WTC11 (cell line): ENCODE results near the gene ABLIM3. TPM values are rescaled to one million over a fixed set of nuclear protein-coding genes. Genes with fewer than 3 reads are reported as not detected.
A peak's percentile ranks its signal among the peaks of the same experiment; 100 is the strongest.
"Not testable (repeated sequence)": the region's sequence is repeated elsewhere in the genome, so short reads cannot be mapped to it uniquely, and the experiment has no call there.

Experiments used
- ATAC-seq: fragments of 200-7000 bp; cut with Tn5 transposase; 2 replicates; pipeline ENCODE4 v1.10.0; 2021; ENCODE audit warnings: mild to moderate bottlenecking, moderate library complexity
- CTCF ChIA-PET: fragments of 300-600 bp; sonication (Branson Sonifier 250); formaldehyde crosslinking; loops from one replicate; lab custom pipeline; 2021; ENCODE audit warnings: antibody characterized with exemption; lab: Charles Lee
- POLR2A ChIA-PET: fragments of 350-600 bp; sonication (Branson Sonifier 250); formaldehyde crosslinking; loops from one replicate; lab custom pipeline; 2021; ENCODE audit warnings: antibody characterized with exemption; lab: Charles Lee
- DNase-seq: peaks from one replicate; pipeline ENCODE4 v3.0.0; 2021; ENCODE audit warnings: low spot score
- H3K27ac Mint-ChIP-seq: 2 replicates; pipeline ENCODE4 v1.8.0; 2021; ENCODE audit warnings: mixed read lengths
- H3K27me3 Mint-ChIP-seq: 2 replicates; pipeline ENCODE4 v1.8.0; 2021; ENCODE audit warnings: low read depth, mild to moderate bottlenecking, moderate library complexity, mixed read lengths
- H3K36me3 Mint-ChIP-seq: 2 replicates; pipeline ENCODE4 v1.8.0; 2021; ENCODE audit warnings: mixed read lengths
- H3K4me1 Mint-ChIP-seq: 2 replicates; pipeline ENCODE4 v1.8.0; 2022; ENCODE audit warnings: mixed read lengths
- H3K4me3 Mint-ChIP-seq: 2 replicates; pipeline ENCODE4 v1.8.0; 2021; ENCODE audit warnings: mild to moderate bottlenecking, moderate library complexity, mixed read lengths
- H3K9me3 Mint-ChIP-seq: 2 replicates; pipeline ENCODE4 v1.8.0; 2021; ENCODE audit warnings: mixed read lengths
- ESRRA ChIP-seq: sonication (generic); formaldehyde crosslinking; IDR thresholded peaks from 2 replicates; pipeline ENCODE4 v1.8.1; 2022; ENCODE audit warnings: mild to moderate bottlenecking, missing genetic modification reagents, borderline replicate concordance
- KAT7 ChIP-seq: sonication (generic); formaldehyde crosslinking; IDR thresholded peaks from 2 replicates; pipeline ENCODE4 v1.8.1; 2023; ENCODE audit warnings: missing genetic modification reagents, mild to moderate bottlenecking, borderline replicate concordance
- NFE2L1 ChIP-seq: sonication (generic); formaldehyde crosslinking; IDR thresholded peaks from 2 replicates; pipeline ENCODE4 v1.8.1; 2023; ENCODE audit warnings: missing genetic modification reagents
- NFYB ChIP-seq: sonication (generic); formaldehyde crosslinking; conservative IDR thresholded peaks from 2 replicates; pipeline ENCODE4 v1.8.0; 2022; ENCODE audit warnings: low read depth, missing genetic modification reagents
- RELA ChIP-seq: sonication (generic); formaldehyde crosslinking; IDR thresholded peaks from 2 replicates; pipeline ENCODE4 v1.8.1; 2022; ENCODE audit warnings: missing genetic modification reagents, mild to moderate bottlenecking, borderline replicate concordance
- SMAD3 ChIP-seq: sonication (generic); formaldehyde crosslinking; IDR thresholded peaks from 2 replicates; pipeline ENCODE4 v1.8.0; 2022; ENCODE audit warnings: missing genetic modification reagents, mild to moderate bottlenecking, borderline replicate concordance
- SP1 ChIP-seq: sonication (generic); formaldehyde crosslinking; conservative IDR thresholded peaks from 2 replicates; pipeline ENCODE4 v1.8.1; 2022; ENCODE audit warnings: missing genetic modification reagents
- ZBTB21 ChIP-seq: sonication (generic); formaldehyde crosslinking; IDR thresholded peaks from 2 replicates; pipeline ENCODE4 v1.8.1; 2023; ENCODE audit warnings: mild to moderate bottlenecking, missing genetic modification reagents, borderline replicate concordance
- total RNA-seq: library from RNA; stranded (reverse); gene quantifications from 3 replicates; pipeline ENCODE4 v1.2.3, GENCODE V29; 2021
- TF ChIP-seq, protein P1 (sequence below): fragments of 250-450 bp; sonication (Bioruptor Pico); IDR thresholded peaks from 2 replicates; pipeline ENCODE4 v1.8.0; 2021; ENCODE audit warnings: mild to moderate bottlenecking
- TF ChIP-seq, protein P2 (sequence below): sonication (generic); formaldehyde crosslinking; conservative IDR thresholded peaks from 2 replicates; pipeline ENCODE4 v1.8.1; 2023; ENCODE audit warnings: mild to moderate bottlenecking, low read depth, missing genetic modification reagents, moderate library complexity
- TF ChIP-seq, protein P3 (sequence below): fragments of 250-450 bp; sonication (Bioruptor Pico); IDR thresholded peaks from 2 replicates; pipeline ENCODE4 v1.9.0; 2021; ENCODE audit warnings: moderate library complexity, mild to moderate bottlenecking, inconsistent platforms, borderline replicate concordance
- TF ChIP-seq, protein P4 (sequence below): sonication (generic); formaldehyde crosslinking; IDR thresholded peaks from 2 replicates; pipeline ENCODE4 v1.8.0; 2023; ENCODE audit warnings: missing genetic modification reagents
- TF ChIP-seq, protein P5 (sequence below): sonication (generic); formaldehyde crosslinking; IDR thresholded peaks from 2 replicates; pipeline ENCODE4 v1.8.1; 2023; ENCODE audit warnings: mild to moderate bottlenecking, missing genetic modification reagents, moderate library complexity
- TF ChIP-seq, protein P6 (sequence below): fragments of 250-450 bp; sonication (Bioruptor Pico); IDR thresholded peaks from 2 replicates; pipeline ENCODE4 v2.1.2; 2022; ENCODE audit warnings: mild to moderate bottlenecking, moderate library complexity
- TF ChIP-seq, protein P7 (sequence below): sonication (generic); formaldehyde crosslinking; IDR thresholded peaks from 2 replicates; pipeline ENCODE4 v1.8.1; 2022; ENCODE audit warnings: mild to moderate bottlenecking, moderate library complexity, missing genetic modification reagents
- TF ChIP-seq, protein P8 (sequence below): sonication (generic); formaldehyde crosslinking; IDR thresholded peaks from 2 replicates; pipeline ENCODE4 v1.8.1; 2023; ENCODE audit warnings: mild to moderate bottlenecking, moderate library complexity, missing genetic modification reagents

The ABLIM3 gene
- total RNA-seq, 1 experiment from 2014 or later, result 0.33 TPM

DNA sequence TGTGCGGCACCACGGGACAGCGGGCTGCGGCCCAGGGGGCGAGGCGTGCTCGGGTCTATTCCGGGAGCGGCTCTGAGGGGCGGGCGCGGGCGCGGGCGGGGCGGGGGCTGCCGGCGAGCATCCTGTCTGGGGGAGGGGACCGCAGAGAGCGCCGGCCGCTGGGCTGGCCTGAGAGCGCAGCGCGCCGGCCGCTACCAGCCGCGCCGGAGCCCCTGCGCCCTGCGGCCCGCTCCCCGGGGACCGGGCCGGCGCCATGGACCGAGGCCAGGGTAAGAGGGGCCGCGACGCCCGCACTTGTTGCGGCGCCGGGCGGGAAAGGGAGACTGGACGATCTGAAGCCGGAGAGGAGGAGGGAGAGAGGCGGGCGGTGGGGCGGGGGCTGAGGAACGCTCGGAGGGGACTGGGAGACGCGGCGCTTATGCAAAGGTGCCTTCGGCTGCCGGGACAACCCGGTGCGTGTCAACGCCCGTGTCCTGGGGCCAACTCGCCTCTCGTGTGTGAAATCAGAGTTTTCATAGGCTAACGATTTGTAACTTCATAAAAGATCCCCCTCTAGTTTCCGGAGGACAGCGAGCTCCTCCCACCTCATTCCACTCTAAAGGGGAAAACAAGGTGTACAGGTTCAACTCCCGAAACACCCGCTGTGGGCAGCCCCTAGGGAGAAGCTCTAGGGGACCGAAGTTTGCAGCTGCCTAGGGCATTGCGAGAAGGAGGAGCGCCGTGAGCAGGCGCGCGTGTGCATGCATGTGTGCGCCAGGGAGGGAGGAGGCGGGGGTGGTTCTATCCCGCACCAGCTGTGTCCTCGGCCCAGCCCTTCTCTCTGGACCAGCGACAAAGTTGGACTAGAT is 130.6 kb downstream of the ABLIM3 start, which contains the start of gene AFAP1L1 (continued):
- TF ChIP-seq, protein P1, sequence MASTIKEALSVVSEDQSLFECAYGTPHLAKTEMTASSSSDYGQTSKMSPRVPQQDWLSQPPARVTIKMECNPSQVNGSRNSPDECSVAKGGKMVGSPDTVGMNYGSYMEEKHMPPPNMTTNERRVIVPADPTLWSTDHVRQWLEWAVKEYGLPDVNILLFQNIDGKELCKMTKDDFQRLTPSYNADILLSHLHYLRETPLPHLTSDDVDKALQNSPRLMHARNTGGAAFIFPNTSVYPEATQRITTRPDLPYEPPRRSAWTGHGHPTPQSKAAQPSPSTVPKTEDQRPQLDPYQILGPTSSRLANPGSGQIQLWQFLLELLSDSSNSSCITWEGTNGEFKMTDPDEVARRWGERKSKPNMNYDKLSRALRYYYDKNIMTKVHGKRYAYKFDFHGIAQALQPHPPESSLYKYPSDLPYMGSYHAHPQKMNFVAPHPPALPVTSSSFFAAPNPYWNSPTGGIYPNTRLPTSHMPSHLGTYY, result no peak
- TF ChIP-seq, all 79 proteins: peak for 3

DNA sequence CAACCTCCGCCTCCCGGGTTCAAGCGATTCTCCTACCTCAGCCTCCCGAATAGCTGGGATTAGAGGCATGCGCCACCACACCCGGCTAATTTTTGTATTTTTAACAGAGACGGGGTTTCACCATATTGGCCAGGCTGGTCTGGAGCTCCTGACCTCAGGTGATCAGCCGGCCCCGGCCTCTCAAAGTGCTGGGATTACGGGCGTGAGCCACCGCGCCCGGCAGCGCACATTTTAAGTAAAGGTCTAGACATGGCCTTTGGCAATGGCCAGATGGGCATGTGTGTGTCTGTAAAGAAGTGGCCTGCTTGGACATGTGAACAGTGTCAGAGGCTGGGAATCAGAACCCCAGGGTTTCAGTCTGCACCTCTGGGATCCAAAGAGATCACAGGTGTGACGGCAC is 131.5 kb downstream of the ABLIM3 start:
- POLR2A ChIA-PET, H3K27ac Mint-ChIP-seq, ATAC-seq, H3K36me3 Mint-ChIP-seq, H3K9me3 Mint-ChIP-seq, DNase-seq: not testable (repeated sequence)
- Mint-ChIP-seq H3K4me1 (peaks cover 27% of the 10 kb centered on the region), H3K4me3 (peak overlapping the region; percentile 93), H3K27me3 (peaks cover 43% of the 10 kb centered on the region)
- CTCF ChIA-PET, result interaction anchor here (0.6 to 1.6 kb wide), 6 partner anchors 19 to 148 kb away, joined by 3 to 10 read pairs (median 4); partner anchors contain the start of gene ABLIM3

DNA sequence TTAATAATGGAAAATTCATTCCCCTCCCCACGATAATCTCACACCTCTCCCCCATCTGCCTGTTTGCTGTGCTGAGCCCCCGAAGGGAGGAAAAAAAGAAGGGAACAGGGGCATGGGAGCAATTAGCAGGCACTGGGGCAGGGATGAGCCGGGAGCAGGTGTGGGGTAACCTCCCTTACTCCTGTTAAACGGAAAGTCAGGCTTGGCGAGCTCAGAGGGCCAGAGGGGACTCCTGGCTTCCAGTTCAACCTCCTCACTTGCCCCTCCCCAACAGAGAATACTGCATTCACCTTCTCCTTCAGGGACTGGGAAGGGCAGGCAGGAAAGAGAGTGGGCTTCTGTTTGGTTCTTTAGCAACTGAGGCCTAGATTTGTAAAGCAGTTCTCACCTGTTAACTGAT is 131.9 kb downstream of the ABLIM3 start:
- ChIA-PET CTCF (interaction anchor here (1.4 to 1.6 kb wide), 2 partner anchors 132 to 148 kb away, joined by 6 to 10 read pairs; partner anchors contain the start of gene ABLIM3), POLR2A (no interaction called here)
- Mint-ChIP-seq H3K4me3 (peak overlapping the region; percentile 93), H3K27me3 (peaks cover 46% of the 10 kb centered on the region), H3K9me3 (peaks cover 3% of the 10 kb centered on the region; the same call in 1 of the 2 replicates), H3K4me1 (peaks cover 27% of the 10 kb centered on the region), H3K27ac (no peak overlapping the region), H3K36me3 (no peaks in the 10 kb centered on the region; the same call in 1 of the 2 replicates)
- TF ChIP-seq ESRRA (CRISPR knock-in tag), result no peak
- TF ChIP-seq, protein P2, sequence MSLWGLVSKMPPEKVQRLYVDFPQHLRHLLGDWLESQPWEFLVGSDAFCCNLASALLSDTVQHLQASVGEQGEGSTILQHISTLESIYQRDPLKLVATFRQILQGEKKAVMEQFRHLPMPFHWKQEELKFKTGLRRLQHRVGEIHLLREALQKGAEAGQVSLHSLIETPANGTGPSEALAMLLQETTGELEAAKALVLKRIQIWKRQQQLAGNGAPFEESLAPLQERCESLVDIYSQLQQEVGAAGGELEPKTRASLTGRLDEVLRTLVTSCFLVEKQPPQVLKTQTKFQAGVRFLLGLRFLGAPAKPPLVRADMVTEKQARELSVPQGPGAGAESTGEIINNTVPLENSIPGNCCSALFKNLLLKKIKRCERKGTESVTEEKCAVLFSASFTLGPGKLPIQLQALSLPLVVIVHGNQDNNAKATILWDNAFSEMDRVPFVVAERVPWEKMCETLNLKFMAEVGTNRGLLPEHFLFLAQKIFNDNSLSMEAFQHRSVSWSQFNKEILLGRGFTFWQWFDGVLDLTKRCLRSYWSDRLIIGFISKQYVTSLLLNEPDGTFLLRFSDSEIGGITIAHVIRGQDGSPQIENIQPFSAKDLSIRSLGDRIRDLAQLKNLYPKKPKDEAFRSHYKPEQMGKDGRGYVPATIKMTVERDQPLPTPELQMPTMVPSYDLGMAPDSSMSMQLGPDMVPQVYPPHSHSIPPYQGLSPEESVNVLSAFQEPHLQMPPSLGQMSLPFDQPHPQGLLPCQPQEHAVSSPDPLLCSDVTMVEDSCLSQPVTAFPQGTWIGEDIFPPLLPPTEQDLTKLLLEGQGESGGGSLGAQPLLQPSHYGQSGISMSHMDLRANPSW (CRISPR knock-in tag), result no peak
- ATAC-seq (peak; percentile 8), DNase-seq (no peak)

DNA sequence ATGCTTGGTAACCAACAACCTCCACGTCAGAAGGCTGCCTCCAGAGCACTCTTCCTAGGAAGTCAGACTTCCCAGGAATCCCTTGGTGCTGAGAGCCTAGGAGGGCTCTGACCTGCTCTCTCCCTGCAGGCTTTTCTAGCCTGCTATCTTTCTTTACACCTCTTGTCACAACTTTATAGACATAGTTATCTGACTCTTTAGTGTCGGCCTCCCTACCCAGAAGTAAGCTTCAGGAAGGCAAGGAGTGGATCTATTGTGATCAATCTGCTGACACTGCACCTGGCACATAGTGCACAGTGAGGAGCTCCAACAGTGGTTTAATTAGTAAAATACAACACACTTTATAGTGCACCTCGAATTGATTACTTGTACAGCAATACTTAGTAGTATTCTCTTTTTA is 132.7 kb downstream of the ABLIM3 start:
- no peak for DNase-seq
- Mint-ChIP-seq H3K36me3 (no peaks in the 10 kb centered on the region; the same call in 1 of the 2 replicates), H3K9me3 (peaks cover 3% of the 10 kb centered on the region; the same call in 1 of the 2 replicates), H3K4me3 (peak overlapping the region; percentile 51), H3K27ac (no peak overlapping the region), H3K4me1 (peaks cover 27% of the 10 kb centered on the region), H3K27me3 (peaks cover 47% of the 10 kb centered on the region)
- CTCF ChIA-PET, result interaction anchor here (0.9 to 1.2 kb wide), 2 partner anchors 35 to 149 kb away, joined by 3 read pairs; no protein-coding TSS in a partner anchor
- 0 out of 2 replicates have a peak, but pooled peaks have one; percentile 2 for ATAC-seq
- POLR2A ChIA-PET, result no interaction called here
- TF ChIP-seq KAT7 (CRISPR knock-in tag) (no peak), ZBTB21 (no peak), RELA (CRISPR knock-in tag) (no peak), NFE2L1 (CRISPR knock-in tag) (no peak), NFYB (no peak), SMAD3 (CRISPR knock-in tag) (no peak), SP1 (CRISPR knock-in tag) (no peak)
- TF ChIP-seq, protein P3, sequence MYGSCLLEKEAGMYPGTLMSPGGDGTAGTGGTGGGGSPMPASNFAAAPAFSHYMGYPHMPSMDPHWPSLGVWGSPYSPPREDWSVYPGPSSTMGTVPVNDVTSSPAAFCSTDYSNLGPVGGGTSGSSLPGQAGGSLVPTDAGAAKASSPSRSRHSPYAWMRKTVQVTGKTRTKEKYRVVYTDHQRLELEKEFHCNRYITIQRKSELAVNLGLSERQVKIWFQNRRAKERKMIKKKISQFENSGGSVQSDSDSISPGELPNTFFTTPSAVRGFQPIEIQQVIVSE (CRISPR knock-in tag), result no peak
- TF ChIP-seq, protein P4, sequence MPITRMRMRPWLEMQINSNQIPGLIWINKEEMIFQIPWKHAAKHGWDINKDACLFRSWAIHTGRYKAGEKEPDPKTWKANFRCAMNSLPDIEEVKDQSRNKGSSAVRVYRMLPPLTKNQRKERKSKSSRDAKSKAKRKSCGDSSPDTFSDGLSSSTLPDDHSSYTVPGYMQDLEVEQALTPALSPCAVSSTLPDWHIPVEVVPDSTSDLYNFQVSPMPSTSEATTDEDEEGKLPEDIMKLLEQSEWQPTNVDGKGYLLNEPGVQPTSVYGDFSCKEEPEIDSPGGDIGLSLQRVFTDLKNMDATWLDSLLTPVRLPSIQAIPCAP, result no peak
- TF ChIP-seq, protein P5, sequence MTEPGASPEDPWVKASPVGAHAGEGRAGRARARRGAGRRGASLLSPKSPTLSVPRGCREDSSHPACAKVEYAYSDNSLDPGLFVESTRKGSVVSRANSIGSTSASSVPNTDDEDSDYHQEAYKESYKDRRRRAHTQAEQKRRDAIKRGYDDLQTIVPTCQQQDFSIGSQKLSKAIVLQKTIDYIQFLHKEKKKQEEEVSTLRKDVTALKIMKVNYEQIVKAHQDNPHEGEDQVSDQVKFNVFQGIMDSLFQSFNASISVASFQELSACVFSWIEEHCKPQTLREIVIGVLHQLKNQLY, result no peak
- TF ChIP-seq, protein P6, sequence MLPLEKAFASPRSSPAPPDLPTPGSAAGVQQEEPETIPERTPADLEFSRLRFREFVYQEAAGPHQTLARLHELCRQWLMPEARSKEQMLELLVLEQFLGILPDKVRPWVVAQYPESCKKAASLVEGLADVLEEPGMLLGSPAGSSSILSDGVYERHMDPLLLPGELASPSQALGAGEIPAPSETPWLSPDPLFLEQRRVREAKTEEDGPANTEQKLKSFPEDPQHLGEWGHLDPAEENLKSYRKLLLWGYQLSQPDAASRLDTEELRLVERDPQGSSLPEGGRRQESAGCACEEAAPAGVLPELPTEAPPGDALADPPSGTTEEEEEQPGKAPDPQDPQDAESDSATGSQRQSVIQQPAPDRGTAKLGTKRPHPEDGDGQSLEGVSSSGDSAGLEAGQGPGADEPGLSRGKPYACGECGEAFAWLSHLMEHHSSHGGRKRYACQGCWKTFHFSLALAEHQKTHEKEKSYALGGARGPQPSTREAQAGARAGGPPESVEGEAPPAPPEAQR (CRISPR knock-in tag), result no peak
- TF ChIP-seq, protein P7, sequence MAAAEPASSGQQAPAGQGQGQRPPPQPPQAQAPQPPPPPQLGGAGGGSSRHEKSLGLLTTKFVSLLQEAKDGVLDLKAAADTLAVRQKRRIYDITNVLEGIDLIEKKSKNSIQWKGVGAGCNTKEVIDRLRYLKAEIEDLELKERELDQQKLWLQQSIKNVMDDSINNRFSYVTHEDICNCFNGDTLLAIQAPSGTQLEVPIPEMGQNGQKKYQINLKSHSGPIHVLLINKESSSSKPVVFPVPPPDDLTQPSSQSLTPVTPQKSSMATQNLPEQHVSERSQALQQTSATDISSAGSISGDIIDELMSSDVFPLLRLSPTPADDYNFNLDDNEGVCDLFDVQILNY (CRISPR knock-in tag), result no peak
- TF ChIP-seq, protein P8, sequence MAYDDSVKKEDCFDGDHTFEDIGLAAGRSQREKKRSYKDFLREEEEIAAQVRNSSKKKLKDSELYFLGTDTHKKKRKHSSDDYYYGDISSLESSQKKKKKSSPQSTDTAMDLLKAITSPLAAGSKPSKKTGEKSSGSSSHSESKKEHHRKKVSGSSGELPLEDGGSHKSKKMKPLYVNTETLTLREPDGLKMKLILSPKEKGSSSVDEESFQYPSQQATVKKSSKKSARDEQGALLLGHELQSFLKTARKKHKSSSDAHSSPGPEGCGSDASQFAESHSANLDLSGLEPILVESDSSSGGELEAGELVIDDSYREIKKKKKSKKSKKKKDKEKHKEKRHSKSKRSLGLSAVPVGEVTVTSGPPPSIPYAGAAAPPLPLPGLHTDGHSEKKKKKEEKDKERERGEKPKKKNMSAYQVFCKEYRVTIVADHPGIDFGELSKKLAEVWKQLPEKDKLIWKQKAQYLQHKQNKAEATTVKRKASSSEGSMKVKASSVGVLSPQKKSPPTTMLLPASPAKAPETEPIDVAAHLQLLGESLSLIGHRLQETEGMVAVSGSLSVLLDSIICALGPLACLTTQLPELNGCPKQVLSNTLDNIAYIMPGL (CRISPR knock-in tag), result no peak
